ENCODE measurements around the gene L3MBTL4.

DNA sequence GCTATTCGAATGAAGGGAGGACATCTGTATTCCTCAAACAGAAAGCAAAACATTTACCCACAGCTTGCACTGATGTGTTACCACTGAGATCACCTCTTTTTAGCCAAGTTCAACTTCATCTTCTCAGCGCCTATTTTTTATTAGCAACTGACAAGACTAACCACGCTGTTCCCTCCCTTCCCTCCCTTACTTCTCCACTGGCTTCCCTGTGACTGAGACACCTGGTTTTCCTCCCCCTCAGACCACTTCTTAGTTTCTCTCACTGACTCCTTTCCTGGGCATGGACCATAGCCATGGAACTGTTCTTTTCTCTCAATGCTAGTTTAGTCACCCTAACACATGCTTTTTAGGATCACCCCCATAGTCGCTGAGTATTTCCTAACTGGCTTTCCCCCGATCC, 3.3 kb downstream of the L3MBTL4 start:
- TF ChIP-seq, protein P1, sequence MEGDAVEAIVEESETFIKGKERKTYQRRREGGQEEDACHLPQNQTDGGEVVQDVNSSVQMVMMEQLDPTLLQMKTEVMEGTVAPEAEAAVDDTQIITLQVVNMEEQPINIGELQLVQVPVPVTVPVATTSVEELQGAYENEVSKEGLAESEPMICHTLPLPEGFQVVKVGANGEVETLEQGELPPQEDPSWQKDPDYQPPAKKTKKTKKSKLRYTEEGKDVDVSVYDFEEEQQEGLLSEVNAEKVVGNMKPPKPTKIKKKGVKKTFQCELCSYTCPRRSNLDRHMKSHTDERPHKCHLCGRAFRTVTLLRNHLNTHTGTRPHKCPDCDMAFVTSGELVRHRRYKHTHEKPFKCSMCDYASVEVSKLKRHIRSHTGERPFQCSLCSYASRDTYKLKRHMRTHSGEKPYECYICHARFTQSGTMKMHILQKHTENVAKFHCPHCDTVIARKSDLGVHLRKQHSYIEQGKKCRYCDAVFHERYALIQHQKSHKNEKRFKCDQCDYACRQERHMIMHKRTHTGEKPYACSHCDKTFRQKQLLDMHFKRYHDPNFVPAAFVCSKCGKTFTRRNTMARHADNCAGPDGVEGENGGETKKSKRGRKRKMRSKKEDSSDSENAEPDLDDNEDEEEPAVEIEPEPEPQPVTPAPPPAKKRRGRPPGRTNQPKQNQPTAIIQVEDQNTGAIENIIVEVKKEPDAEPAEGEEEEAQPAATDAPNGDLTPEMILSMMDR (IDR thresholded peaks at IDR 0.05 in 8 of 11, conservative IDR thresholded peaks at IDR 0.05 in 3 of 11) = no peak
- no peak for TF ChIP-seq POLR2A (IDR thresholded peaks at IDR 0.05)

All from spleen (tissue), 7 donors.